HG03442 (cell line): Measurements from ENCODE around the gene FOXA2.
"Not testable (repeated sequence)": the region's sequence is repeated elsewhere in the genome, so short reads cannot be mapped to it uniquely, and the experiment has no call there.

ENCODE experiments used
- ATAC-seq: cut with Tn5 transposase; IDR thresholded peaks from one replicate; pipeline ENCODE4 v1.9.1; 2021; ENCODE audit warnings: mild to moderate bottlenecking, moderate library complexity; ENCODE audit not compliant: unreplicated experiment

Gene FOXA2

GRCh38 chr20:22569353-22569752, 15.0 kb downstream of the FOXA2 start:
- ATAC-seq: no peak

- ATAC-seq: no peak
These were observed 15.5 kb downstream of the FOXA2 start for GRCh38 chr20:22568872-22569344.

GRCh38 chr20:22567944-22568871, 16.2 kb downstream of the FOXA2 start:
- no peak for ATAC-seq

- no peak for ATAC-seq
These were observed 17.3 kb downstream of the FOXA2 start for GRCh38 chr20:22566876-22567658.

- no peak for ATAC-seq
These were observed 21.1 kb downstream of the FOXA2 start for GRCh38 chr20:22563062-22563965.

GRCh38 chr20:22562620-22563019, 21.8 kb downstream of the FOXA2 start:
- ATAC-seq: no peak

- ATAC-seq: no peak
These were observed 22.3 kb downstream of the FOXA2 start for GRCh38 chr20:22561965-22562577.

- ATAC-seq: no peak
These were observed 23.6 kb downstream of the FOXA2 start for GRCh38 chr20:22560817-22561216.

GRCh38 chr20:22559711-22560318, 24.6 kb downstream of the FOXA2 start:
- no peak for ATAC-seq

- no peak for ATAC-seq
These were observed 26.7 kb downstream of the FOXA2 start for GRCh38 chr20:22557403-22558276.

- no peak for ATAC-seq
These were observed 27.8 kb downstream of the FOXA2 start for GRCh38 chr20:22556565-22557056.

GRCh38 chr20:22555791-22556564, 28.4 kb downstream of the FOXA2 start:
- ATAC-seq: no peak

GRCh38 chr20:22554391-22554790, 30.0 kb downstream of the FOXA2 start:
- ATAC-seq: no peak

- ATAC-seq: not testable (repeated sequence)
These were observed 33.9 kb downstream of the FOXA2 start for GRCh38 chr20:22550514-22550913.

GRCh38 chr20:22548040-22548439, 36.3 kb downstream of the FOXA2 start:
- ATAC-seq: no peak

GRCh38 chr20:22546344-22546743, 38.0 kb downstream of the FOXA2 start:
- no peak for ATAC-seq

GRCh38 chr20:22545045-22545444, 39.3 kb downstream of the FOXA2 start:
- ATAC-seq: no peak

GRCh38 chr20:22544462-22544861, 39.9 kb downstream of the FOXA2 start:
- no peak for ATAC-seq
